OCI-LY1 (cell line): ENCODE results near the gene SSNA1.

ENCODE experiments used
- EZH2 ChIP-seq: fragments of 200-600 bp; sonication (generic), shearing (Covaris generic); IDR thresholded peaks from 2 replicates; pipeline ENCODE4 v1.8.0; 2017; ENCODE audit warnings: borderline replicate concordance, mixed run types, mild to moderate bottlenecking, antibody characterized with exemption, low read length, moderate library complexity, mixed read lengths
- TF ChIP-seq, protein P1 (sequence below): fragments of 200-600 bp; sonication (generic), shearing (Covaris generic); IDR thresholded peaks from 2 replicates; pipeline ENCODE4 v1.5.1; 2017; ENCODE audit warnings: mild to moderate bottlenecking, antibody characterized with exemption, low read length, moderate library complexity, mixed read lengths

DNA sequence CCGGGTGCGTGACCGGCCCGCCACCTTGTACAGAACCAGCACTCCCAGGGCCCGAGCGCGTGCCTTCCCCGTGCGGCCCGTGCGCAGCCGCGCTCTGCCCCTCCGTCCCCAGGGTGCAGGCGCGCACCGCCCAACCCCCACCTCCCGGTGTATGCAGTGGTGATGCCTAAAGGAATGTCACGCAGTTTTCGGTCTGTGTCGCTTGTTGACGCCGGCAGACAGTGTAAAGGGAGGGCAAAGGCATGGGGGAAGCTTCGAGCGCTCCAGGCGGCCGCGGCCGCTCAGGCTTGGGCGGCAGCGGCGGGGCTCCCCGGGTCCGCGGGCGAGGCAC is 19.9 kb upstream of the SSNA1 start:
- TF ChIP-seq, protein P1, sequence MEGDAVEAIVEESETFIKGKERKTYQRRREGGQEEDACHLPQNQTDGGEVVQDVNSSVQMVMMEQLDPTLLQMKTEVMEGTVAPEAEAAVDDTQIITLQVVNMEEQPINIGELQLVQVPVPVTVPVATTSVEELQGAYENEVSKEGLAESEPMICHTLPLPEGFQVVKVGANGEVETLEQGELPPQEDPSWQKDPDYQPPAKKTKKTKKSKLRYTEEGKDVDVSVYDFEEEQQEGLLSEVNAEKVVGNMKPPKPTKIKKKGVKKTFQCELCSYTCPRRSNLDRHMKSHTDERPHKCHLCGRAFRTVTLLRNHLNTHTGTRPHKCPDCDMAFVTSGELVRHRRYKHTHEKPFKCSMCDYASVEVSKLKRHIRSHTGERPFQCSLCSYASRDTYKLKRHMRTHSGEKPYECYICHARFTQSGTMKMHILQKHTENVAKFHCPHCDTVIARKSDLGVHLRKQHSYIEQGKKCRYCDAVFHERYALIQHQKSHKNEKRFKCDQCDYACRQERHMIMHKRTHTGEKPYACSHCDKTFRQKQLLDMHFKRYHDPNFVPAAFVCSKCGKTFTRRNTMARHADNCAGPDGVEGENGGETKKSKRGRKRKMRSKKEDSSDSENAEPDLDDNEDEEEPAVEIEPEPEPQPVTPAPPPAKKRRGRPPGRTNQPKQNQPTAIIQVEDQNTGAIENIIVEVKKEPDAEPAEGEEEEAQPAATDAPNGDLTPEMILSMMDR, result no peak
- no peak for TF ChIP-seq EZH2
